Psoas muscle (tissue), 8 donors: ENCODE measurements around the gene DDR1. TPM values are rescaled to one million over a fixed set of nuclear protein-coding genes. Genes with fewer than 3 reads are reported as not detected.

Source experiments
- ATAC-seq, 4 donors: fragments of 200-7000 bp; cut with Tn5 transposase; one replicate each; pipeline ENCODE4 v1.9.1; 2020; ENCODE audit warnings: moderate library complexity in 3 of 4, mild to moderate bottlenecking in 2 of 4
- DNase-seq, 2 donors: peaks; one replicate each; pipeline ENCODE4 v3.0.0-alpha.2; 2020
- H3K27ac ChIP-seq: fragments of 200-600 bp; one replicate; pipeline ENCODE4 v1.8.0; 2022
- H3K27me3 ChIP-seq, 3 donors: fragments of 200-600 bp in 1 of 3; one replicate each; pipeline versions ENCODE4 v1.6.1 to v1.8.0; 2013 to 2022; ENCODE audit warnings: low read length in 2 of 3, mild to moderate bottlenecking in 2 of 3, moderate library complexity in 1 of 3; ENCODE audit not compliant: insufficient read depth in 3 of 3
- H3K36me3 ChIP-seq, 2 donors: fragments of 200-600 bp in 1 of 2; one replicate each; pipeline versions ENCODE4 v1.6.1 to v1.8.0; 2013 to 2022; ENCODE audit warnings: low read depth in 1 of 2, mild to moderate bottlenecking in 1 of 2, moderate library complexity in 1 of 2; ENCODE audit not compliant: insufficient read depth in 1 of 2
- H3K4me1 ChIP-seq: fragments of 200-600 bp; one replicate; pipeline ENCODE4 v1.8.0; 2022
- H3K4me3 ChIP-seq: fragments of 200-600 bp; one replicate; pipeline ENCODE4 v1.8.0; 2022; ENCODE audit warnings: mild to moderate bottlenecking
- H3K9me3 ChIP-seq: fragments of 200-600 bp; one replicate; pipeline ENCODE4 v1.8.0; 2022
- CTCF ChIP-seq: fragments of 200-600 bp; IDR thresholded peaks from one replicate; pipeline ENCODE4 v1.8.0; 2022; ENCODE audit warnings: antibody characterized with exemption
- WGBS, 3 donors: extraction: QIAGEN DNeasy Blood & Tissue Kit; methylation state at CpG; one replicate each; pipeline versions ENCODE4 v1.1.6 to v1.1.7; 2013; 5-methylcytosine and 5-hydroxymethylcytosine counted together
- intact Hi-C, 2 donors: fragments of 100-400 bp; cut with DNase I; formaldehyde crosslinking; loops; one replicate each; pipeline versions ENCODE4 v1.11.0 to v1.14.2; 2022
- polyA plus RNA-seq, 3 donors: library from polyadenylated mRNA; stranded (reverse); fragments of 200-250 nt; gene quantifications; one replicate each; pipeline ENCODE4 v1.2.3, GENCODE V29; 2013
- total RNA-seq, 4 donors: library from RNA; stranded (reverse); fragmentation: NEBNext Ultra II Directional in 2 of 4; extraction: Animal tissue kit (Norgen Biotek cat#: 25700) in 2 of 4; gene quantifications; one replicate each; pipeline versions ENCODE4 v1.2.1 to v1.2.4, GENCODE V29; 2021 to 2023
- donor health status: healthy with polysubstance abuse.
- donor health status: DM: no; HTN: no; CAD: no; lungs with moderate emphysema.
- donor health status: Bipolar disorder and iron deficiency.
- donor health status: healthy.
- donor health status: DM: yes; HTN: yes; CAD: no.
- donor health status: DM: no; HTN: no; CAD: no.
- donor health status: DM: no; HTN: no; CAD: no.
- donor health status: DM: yes; HTN: yes; CAD: no.

DDR1 gene
- total and polyA plus RNA-seq, 7 donors, result 2.2 to 129 (median 26.3) TPM

GRCh38 chr6:30836957-30837356, 47.4 kb upstream of the DDR1 start:
- ATAC-seq, result peak in 2 of 4 donors; percentile 23 to 34
- Histone ChIP-seq H3K9me3 (no peaks in the 10 kb centered on the region), H3K36me3 (no peaks in the 10 kb centered on the region), H3K4me1 (peaks cover 16% of the 10 kb centered on the region), H3K27ac (no peak overlapping the region), H3K27me3 (no peaks in the 10 kb centered on the region), H3K4me3 (no peak overlapping the region)
- intact Hi-C loops, result no loop called here
- WGBS, 3 donors, result 32 to 54% (median 38%) methylated on average over 3 of the region's 3 CpGs
- no peak for DNase-seq
- no peak for TF ChIP-seq CTCF

GRCh38 chr6:30837432-30837831, 46.9 kb upstream of the DDR1 start:
- H3K4me1 ChIP-seq, result peaks cover 16% of the 10 kb centered on the region
- H3K9me3 ChIP-seq, result no peaks in the 10 kb centered on the region

GRCh38 chr6:30837870-30838269, 46.4 kb upstream of the DDR1 start:
- intact Hi-C loops, result no loop called here
- Histone ChIP-seq H3K27ac (no peak overlapping the region), H3K9me3 (no peaks in the 10 kb centered on the region), H3K36me3 (no peaks in the 10 kb centered on the region), H3K4me1 (peaks cover 16% of the 10 kb centered on the region), H3K4me3 (no peak overlapping the region), H3K27me3 (no peaks in the 10 kb centered on the region)
- 40 to 73% (median 44%) methylated on average over 1 of the region's 1 CpG for WGBS, 3 donors
- TF ChIP-seq CTCF, result no peak
- peak in 2 of 4 donors; percentile 57 to 66 for ATAC-seq
- DNase-seq, result no peak

More at GRCh38 chr6:30837432-30837831, 46.9 kb upstream of the DDR1 start:
- intact Hi-C loops, result no loop called here
- H3K36me3 ChIP-seq, result no peaks in the 10 kb centered on the region
- ATAC-seq, result peak in 2 of 4 donors; percentile 1 to 3
- 82 to 91% (median 89%) methylated on average over 6 of the region's 6 CpGs for WGBS, 3 donors
- no peak overlapping the region for H3K27ac ChIP-seq
- DNase-seq, result no peak
- TF ChIP-seq CTCF, result no peak
- no peak overlapping the region for H3K4me3 ChIP-seq
- H3K27me3 ChIP-seq, result no peaks in the 10 kb centered on the region

GRCh38 chr6:30839671-30840070, 44.6 kb upstream of the DDR1 start:
- no peak overlapping the region for H3K27ac ChIP-seq
- no peak for ATAC-seq
- no peaks in the 10 kb centered on the region for H3K27me3 ChIP-seq
- intact Hi-C loops, result loop anchor here in 1 of 2 donors (5.0 kb wide), 1 partner anchor 287 kb away; no protein-coding TSS in a partner anchor
- no peak overlapping the region for H3K4me3 ChIP-seq
- no peak for TF ChIP-seq CTCF
- H3K4me1 ChIP-seq, result peaks cover 16% of the 10 kb centered on the region
- H3K36me3 ChIP-seq, result no peaks in the 10 kb centered on the region
- no peak for DNase-seq
- 88 to 100% (median 94%) methylated on average over 2 of the region's 2 CpGs for WGBS, 3 donors
- H3K9me3 ChIP-seq, result no peaks in the 10 kb centered on the region
